Measurements from ENCODE around the gene PCYT1B.

Gene PCYT1B

GRCh38 chrX:24647257-24648058 is at the start of gene PCYT1B:
PCYT1B (minus strand) TSS chrX:24647347; CDS start chrX:24647105, 242 bp downstream.
- H3K9me3 ChIP-seq (ENCODE audit: severe bottlenecking) = no peaks in the 10 kb centered on the region
- DNase-seq = no peak
- TF ChIP-seq CTCF (IDR thresholded peaks at IDR 0.05; ENCODE audit: low read depth, low read length) = no peak
- no peak within 1 kb of the TSS for H3K4me3 ChIP-seq (ENCODE audit: low read depth, low read length)
- peaks cover 12% of the 10 kb centered on the region for H3K27me3 ChIP-seq (ENCODE audit: insufficient read depth, low read depth, severe bottlenecking)
- H3K27ac ChIP-seq = no peak within 1 kb of the TSS
- no peaks in the 10 kb centered on the region for H3K36me3 ChIP-seq

DNA sequence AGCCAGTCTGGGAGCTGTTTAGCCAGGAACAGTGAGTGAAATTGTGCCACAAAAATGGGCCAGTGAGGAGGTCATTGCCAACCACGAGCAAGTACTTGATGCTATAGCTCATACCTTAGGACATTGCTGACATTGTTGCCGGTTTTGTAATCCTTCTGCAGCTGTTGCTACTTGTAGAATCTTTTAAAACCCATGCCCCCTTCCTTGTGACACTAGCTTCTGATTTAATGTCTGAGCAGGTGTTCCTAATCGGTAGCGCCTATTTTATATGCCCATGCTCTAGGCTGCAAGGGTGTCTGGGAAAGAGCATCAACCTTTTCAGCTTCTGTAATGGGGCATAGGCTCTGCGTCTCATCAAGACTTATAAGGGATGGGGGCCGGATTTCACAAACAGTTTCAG is 49.1 kb upstream of the PCYT1B start:
- DNase-seq = no peak
- Histone ChIP-seq H3K9me3 (ENCODE audit: severe bottlenecking) (no peaks in the 10 kb centered on the region), H3K27ac (no peak overlapping the region), H3K36me3 (peaks cover 23% of the 10 kb centered on the region), H3K27me3 (ENCODE audit: insufficient read depth, low read depth, severe bottlenecking) (peaks cover 8% of the 10 kb centered on the region), H3K4me3 (ENCODE audit: low read depth, low read length) (no peak overlapping the region)
- no peak for TF ChIP-seq CTCF (IDR thresholded peaks at IDR 0.05; ENCODE audit: low read depth, low read length)

GRCh38 chrX:24694825-24695224 is 47.7 kb upstream of the PCYT1B start:
- Histone ChIP-seq H3K4me3 (ENCODE audit: low read depth, low read length) (peak overlapping the region; percentile 72), H3K36me3 (peaks cover 13% of the 10 kb centered on the region), H3K9me3 (ENCODE audit: severe bottlenecking) (no peaks in the 10 kb centered on the region), H3K27ac (no peak overlapping the region), H3K27me3 (ENCODE audit: insufficient read depth, low read depth, severe bottlenecking) (peaks cover 11% of the 10 kb centered on the region)
- DNase-seq = no peak
- TF ChIP-seq CTCF (IDR thresholded peaks at IDR 0.05; ENCODE audit: low read depth, low read length) = no peak

- Histone ChIP-seq H3K36me3 (peaks cover 8% of the 10 kb centered on the region), H3K27ac (peak within 1 kb of the TSS; percentile 93), H3K4me3 (ENCODE audit: low read depth, low read length) (peak within 1 kb of the TSS; percentile 72), H3K27me3 (ENCODE audit: insufficient read depth, low read depth, severe bottlenecking) (peaks cover 11% of the 10 kb centered on the region), H3K9me3 (ENCODE audit: severe bottlenecking) (no peaks in the 10 kb centered on the region)
- peak; percentile 95 for DNase-seq
- peak; percentile 44 for TF ChIP-seq CTCF (IDR thresholded peaks at IDR 0.05; ENCODE audit: low read depth, low read length)
Observed at GRCh38 chrX:24693453-24694202, 46.5 kb upstream of the PCYT1B start, which contains the start of gene POLA1. POLA1 (plus strand) TSS chrX:24693918; CDS start chrX:24693962, 44 bp downstream.

DNA sequence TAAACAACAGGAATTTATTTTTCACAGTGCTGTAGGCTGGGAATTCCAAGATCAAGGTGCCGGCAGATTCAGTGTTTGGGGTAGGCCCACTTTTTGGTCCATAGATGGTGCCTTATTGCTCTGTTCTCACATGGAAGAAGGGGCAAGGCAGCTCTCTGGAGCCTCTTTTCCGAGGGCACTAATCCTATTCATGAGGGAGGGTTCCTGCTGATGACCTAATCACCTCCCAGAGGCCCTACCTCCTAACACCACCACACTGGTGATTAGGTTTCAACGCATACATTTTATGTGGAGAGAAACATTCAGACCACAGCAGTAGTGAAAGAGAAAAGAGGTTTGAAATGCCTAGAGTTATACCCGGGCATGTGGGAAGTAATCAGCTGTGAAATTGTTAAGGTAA is 45.2 kb upstream of the PCYT1B start:
- H3K27me3 ChIP-seq (ENCODE audit: insufficient read depth, low read depth, severe bottlenecking) = peaks cover 11% of the 10 kb centered on the region
- peaks cover 8% of the 10 kb centered on the region for H3K36me3 ChIP-seq
- no peak for DNase-seq
- no peaks in the 10 kb centered on the region for H3K9me3 ChIP-seq (ENCODE audit: severe bottlenecking)
- no peak overlapping the region for H3K4me3 ChIP-seq (ENCODE audit: low read depth, low read length)
- TF ChIP-seq CTCF (IDR thresholded peaks at IDR 0.05; ENCODE audit: low read depth, low read length) = no peak
- H3K27ac ChIP-seq = no peak overlapping the region
